ENCODE measurements around the gene SLC6A16.

- no peak for TF ChIP-seq SP1 (IDR thresholded peaks at IDR 0.05; ENCODE audit: low read depth)
- no peak for TF ChIP-seq CTCF (IDR thresholded peaks at IDR 0.05 in 2 of 3, conservative IDR thresholded peaks at IDR 0.05 in 1 of 3; ENCODE audit: borderline replicate concordance in 1 of 3, insufficient read depth in 1 of 3, low read depth in 2 of 3, low read length in 2 of 3)
- no peak for TF ChIP-seq CEBPB (IDR thresholded peaks at IDR 0.05; ENCODE audit: low read depth)
- no peak for TF ChIP-seq REST (IDR thresholded peaks at IDR 0.05; ENCODE audit: low read depth)
- no peak for TF ChIP-seq POLR2A (IDR thresholded peaks at IDR 0.05; ENCODE audit: borderline replicate concordance, extremely low read depth, insufficient read depth, insufficient read length)
Measured at GRCh38 chr19:49337267-49338022, 12.5 kb upstream of the SLC6A16 start.

All from HCT116 (cell line).